ENCODE results near the gene DGKA.

The DGKA gene

GRCh38 chr12:55931780-55932550 is 1.0 kb downstream of the DGKA start:
- peak; percentile 78 for DNase-seq (ENCODE audit: low read depth, low spot score)

GRCh38 chr12:55932551-55932910 is 1.6 kb downstream of the DGKA start:
- DNase-seq (ENCODE audit: low read depth, low spot score), result peak; percentile 38

- DNase-seq (ENCODE audit: low read depth, low spot score), result peak; percentile 60
Observed at GRCh38 chr12:55933169-55933798, 2.3 kb downstream of the DGKA start.

GRCh38 chr12:55933799-55934742 is 3.1 kb downstream of the DGKA start:
- no peak for DNase-seq (ENCODE audit: low read depth, low spot score)

GRCh38 chr12:55934773-55935172 is 3.8 kb downstream of the DGKA start:
- DNase-seq (ENCODE audit: low read depth, low spot score), result no peak

- no peak for DNase-seq (ENCODE audit: low read depth, low spot score)
Observed at GRCh38 chr12:55935738-55936151, 4.8 kb downstream of the DGKA start.

GRCh38 chr12:55937981-55938380 is 7.0 kb downstream of the DGKA start:
- DNase-seq (ENCODE audit: low read depth, low spot score), result no peak

GRCh38 chr12:55938826-55939501 is 8.0 kb downstream of the DGKA start:
- no peak for DNase-seq (ENCODE audit: low read depth, low spot score)

GRCh38 chr12:55940065-55940732 is 9.2 kb downstream of the DGKA start:
- DNase-seq (ENCODE audit: low read depth, low spot score), result peak; percentile 93

GRCh38 chr12:55942055-55942454 is 11.1 kb downstream of the DGKA start:
- no peak for DNase-seq (ENCODE audit: low read depth, low spot score)

GRCh38 chr12:55942577-55943136 is 11.7 kb downstream of the DGKA start:
- DNase-seq (ENCODE audit: low read depth, low spot score), result no peak

- no peak for DNase-seq (ENCODE audit: low read depth, low spot score)
Observed at GRCh38 chr12:55946553-55946952, 15.6 kb downstream of the DGKA start.

- no peak for DNase-seq (ENCODE audit: low read depth, low spot score)
Observed at GRCh38 chr12:55955344-55955743, 24.4 kb downstream of the DGKA start.

GRCh38 chr12:55955800-55956508 is 25.0 kb downstream of the DGKA start:
- peak; percentile 76 for DNase-seq (ENCODE audit: low read depth, low spot score)

- no peak for DNase-seq (ENCODE audit: low read depth, low spot score)
Observed at GRCh38 chr12:55957106-55957859, 26.3 kb downstream of the DGKA start.

- no peak for DNase-seq (ENCODE audit: low read depth, low spot score)
Observed at GRCh38 chr12:55963760-55964159, 32.8 kb downstream of the DGKA start.

- DNase-seq (ENCODE audit: low read depth, low spot score), result no peak
Observed at GRCh38 chr12:55965240-55965639, 34.3 kb downstream of the DGKA start.

- DNase-seq (ENCODE audit: low read depth, low spot score), result no peak
Observed at GRCh38 chr12:55965941-55966407, 35.0 kb downstream of the DGKA start, which contains the start of gene PMEL. PMEL (minus strand) TSS chr12:55966042; CDS start chr12:55966011, 31 bp downstream.

All from astrocyte of the hippocampus (primary cell).